Lower leg skin (tissue), 4 donors: ENCODE results near the gene PREX1. TPM values are rescaled to one million over a fixed set of nuclear protein-coding genes. Genes with fewer than 3 reads are reported as not detected.
"Not testable (repeated sequence)": the region's sequence is repeated elsewhere in the genome, so short reads cannot be mapped to it uniquely, and the experiment has no call there.

Experiments used
- DNase-seq, 2 donors: peaks; one replicate each; pipeline ENCODE4 v3.0.0-alpha.2; 2019; ENCODE audit warnings: low spot score in 2 of 2
- H3K4me3 ChIP-seq: fragments of 200-600 bp; sonication (generic); 2 replicates; pipeline ENCODE4 v1.5.1; 2017; ENCODE audit warnings: mild to moderate bottlenecking, low read depth; ENCODE audit not compliant: poor library complexity, severe bottlenecking
- POLR2A ChIP-seq, 2 donors: fragments of 450-650 bp; IDR thresholded peaks; one replicate each; pipeline ENCODE4 v1.6.1; 2016 to 2017; ENCODE audit warnings: antibody characterized with exemption in 2 of 2, mild to moderate bottlenecking in 1 of 2, moderate library complexity in 1 of 2
- whole genome bisulfite sequencing, 2 donors: methylation state at CpG; one replicate each; pipeline ENCODE4 v1.1.5; 2018; 5-methylcytosine and 5-hydroxymethylcytosine counted together
- intact Hi-C: fragments of 100-400 bp; cut with DNase I; formaldehyde crosslinking; loops from one replicate; pipeline ENCODE4 v1.15.0; 2023; ENCODE audit warnings: low total_unique reads
- total RNA-seq, 4 donors: library from RNA; depleted of rRNA; stranded (reverse); fragments of >200 nt; gene quantifications; one replicate each; pipeline ENCODE4 v1.1.0, GENCODE V29; 2016
- TF ChIP-seq, protein P1 (sequence below), 3 donors: fragments of 450-650 bp; IDR thresholded peaks; one replicate each; pipeline ENCODE4 v1.5.1; 2016; ENCODE audit warnings: antibody characterized with exemption in 3 of 3, mild to moderate bottlenecking in 3 of 3, moderate library complexity in 2 of 3

Gene PREX1
- total RNA-seq, 4 donors from 2014 or later = 5.4 to 18.6 (median 7.9) TPM

DNA sequence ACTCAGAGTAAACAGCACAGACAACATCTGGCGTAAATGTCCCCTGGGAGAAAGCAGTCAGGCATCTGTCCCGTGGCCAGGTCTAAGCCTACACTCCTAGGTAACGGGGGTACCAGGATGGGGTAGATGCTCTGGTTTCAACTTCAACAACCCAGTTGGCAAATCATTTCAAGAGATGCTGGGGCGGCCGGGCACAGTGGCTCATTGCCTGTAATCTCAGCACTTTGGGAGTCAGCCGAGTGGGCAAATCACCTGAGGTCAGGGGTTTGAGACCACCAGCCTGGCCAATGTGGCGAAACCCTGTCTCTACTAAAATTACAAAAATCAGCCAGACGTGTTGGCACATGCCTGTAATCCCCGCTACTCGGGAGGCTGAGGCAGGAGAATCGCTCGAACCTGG is 12.3 kb downstream of the PREX1 start:
- no peak overlapping the region for H3K4me3 ChIP-seq
- 90 to 92% methylated on average over 12 of the region's 12 CpGs for WGBS, 2 donors
- no peak for DNase-seq
- intact Hi-C loops = no loop called here
- TF ChIP-seq, protein P1, sequence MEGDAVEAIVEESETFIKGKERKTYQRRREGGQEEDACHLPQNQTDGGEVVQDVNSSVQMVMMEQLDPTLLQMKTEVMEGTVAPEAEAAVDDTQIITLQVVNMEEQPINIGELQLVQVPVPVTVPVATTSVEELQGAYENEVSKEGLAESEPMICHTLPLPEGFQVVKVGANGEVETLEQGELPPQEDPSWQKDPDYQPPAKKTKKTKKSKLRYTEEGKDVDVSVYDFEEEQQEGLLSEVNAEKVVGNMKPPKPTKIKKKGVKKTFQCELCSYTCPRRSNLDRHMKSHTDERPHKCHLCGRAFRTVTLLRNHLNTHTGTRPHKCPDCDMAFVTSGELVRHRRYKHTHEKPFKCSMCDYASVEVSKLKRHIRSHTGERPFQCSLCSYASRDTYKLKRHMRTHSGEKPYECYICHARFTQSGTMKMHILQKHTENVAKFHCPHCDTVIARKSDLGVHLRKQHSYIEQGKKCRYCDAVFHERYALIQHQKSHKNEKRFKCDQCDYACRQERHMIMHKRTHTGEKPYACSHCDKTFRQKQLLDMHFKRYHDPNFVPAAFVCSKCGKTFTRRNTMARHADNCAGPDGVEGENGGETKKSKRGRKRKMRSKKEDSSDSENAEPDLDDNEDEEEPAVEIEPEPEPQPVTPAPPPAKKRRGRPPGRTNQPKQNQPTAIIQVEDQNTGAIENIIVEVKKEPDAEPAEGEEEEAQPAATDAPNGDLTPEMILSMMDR (IDR thresholded peaks at IDR 0.05) = no peak
- TF ChIP-seq POLR2A (IDR thresholded peaks at IDR 0.05) = no peak

GRCh38 chr20:48814633-48815032 is 13.2 kb downstream of the PREX1 start:
- intact Hi-C loops = no loop called here
- TF ChIP-seq, protein P1 (IDR thresholded peaks at IDR 0.05) = no peak
- no peak for TF ChIP-seq POLR2A (IDR thresholded peaks at IDR 0.05)
- 83 to 86% methylated on average over 5 of the region's 5 CpGs for WGBS, 2 donors
- no peak overlapping the region for H3K4me3 ChIP-seq
- DNase-seq = no peak

- 61 to 75% methylated on average over 5 of the region's 5 CpGs for WGBS, 2 donors
- no peak for DNase-seq
- intact Hi-C loops = no loop called here
- no peak overlapping the region for H3K4me3 ChIP-seq
- no peak for TF ChIP-seq POLR2A (IDR thresholded peaks at IDR 0.05)
- TF ChIP-seq, protein P1 (IDR thresholded peaks at IDR 0.05) = no peak
Measured at GRCh38 chr20:48813930-48814546, 13.8 kb downstream of the PREX1 start.

- no peak for TF ChIP-seq POLR2A (IDR thresholded peaks at IDR 0.05)
- TF ChIP-seq, protein P1 (IDR thresholded peaks at IDR 0.05) = no peak
- intact Hi-C loops = no loop called here
- no peak overlapping the region for H3K4me3 ChIP-seq
- 23 to 30% methylated on average over 3 of the region's 3 CpGs for WGBS, 2 donors
- DNase-seq = no peak
Measured at GRCh38 chr20:48813446-48813747, 14.4 kb downstream of the PREX1 start.

DNA sequence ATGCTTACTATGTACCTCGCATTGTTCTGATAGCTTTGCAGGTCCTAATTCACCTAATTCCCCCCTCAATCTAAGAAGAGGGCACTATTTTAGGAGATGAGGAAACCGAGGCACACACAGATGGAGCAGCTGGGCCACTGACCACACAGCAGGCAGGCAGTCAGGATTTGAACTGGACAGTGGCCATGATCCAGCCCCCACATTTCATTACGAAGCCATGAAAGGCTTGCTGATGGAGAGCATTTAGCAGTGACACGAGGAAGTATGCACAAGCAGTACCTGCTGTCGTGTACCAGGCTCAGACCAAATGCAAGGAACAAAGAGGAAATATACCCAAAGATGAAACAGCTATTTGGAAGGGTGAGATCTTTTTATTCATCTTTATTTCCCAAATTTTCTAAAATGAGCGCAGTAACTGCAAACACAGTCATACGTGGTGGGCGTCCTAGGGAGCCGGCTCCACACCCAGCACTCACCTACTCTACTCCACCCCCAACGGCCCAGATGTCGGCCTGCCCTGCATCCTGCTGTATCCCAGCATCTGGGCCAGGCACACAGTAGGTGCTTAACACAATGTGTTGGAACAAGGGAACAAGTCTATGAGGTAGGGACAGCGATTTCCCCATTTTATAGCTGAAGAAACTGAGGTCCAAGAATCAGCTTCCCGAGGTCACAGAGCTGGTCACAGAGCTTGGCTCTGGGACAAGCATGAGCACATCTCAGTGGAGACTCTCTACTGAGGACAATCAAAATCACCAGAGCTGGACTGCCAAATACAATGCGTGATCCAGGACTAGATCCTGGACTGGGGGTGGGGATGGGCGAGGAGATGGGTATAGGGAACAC is 15.0 kb downstream of the PREX1 start:
- WGBS, 2 donors = 75 to 79% methylated on average over 15 of the region's 15 CpGs
- intact Hi-C loops = no loop called here
- no peak overlapping the region for H3K4me3 ChIP-seq
- TF ChIP-seq, protein P1 (IDR thresholded peaks at IDR 0.05) = no peak
- TF ChIP-seq POLR2A (IDR thresholded peaks at IDR 0.05) = no peak
- DNase-seq = no peak

DNA sequence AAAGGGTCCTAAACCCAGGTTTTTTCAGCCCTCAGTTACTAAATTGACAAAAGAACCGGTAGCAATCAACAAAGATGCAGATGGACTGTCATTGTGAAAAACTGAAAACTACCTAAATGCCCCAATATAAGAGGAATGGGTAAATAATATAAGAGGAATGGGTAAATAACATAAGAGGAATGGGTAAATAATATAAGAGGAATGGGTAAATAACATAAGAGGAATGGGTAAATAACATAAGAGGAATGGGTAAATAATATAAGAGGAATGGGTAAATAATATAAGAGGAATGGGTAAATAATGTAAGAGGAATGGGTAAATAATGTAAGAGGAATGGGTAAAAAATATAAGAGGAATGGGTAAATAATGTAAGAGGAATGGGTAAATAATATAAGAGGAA is 15.7 kb downstream of the PREX1 start:
- DNase-seq, H3K4me3 ChIP-seq, intact Hi-C loops: not testable (repeated sequence)
- WGBS, 2 donors = 88 to 91% methylated on average over 1 of the region's 1 CpG
